ENCODE data around the gene DPP10.

- TF ChIP-seq CTCF (IDR thresholded peaks at IDR 0.05; ENCODE audit: borderline replicate concordance, extremely low read depth, low read length, poor library complexity, severe bottlenecking) (no peak), EZH2 (IDR thresholded peaks at IDR 0.05; ENCODE audit: borderline replicate concordance, low read depth, low read length, severe bottlenecking) (no peak)
These were observed 1038.3 kb downstream of the DPP10 start for GRCh38 chr2:115480741-115481140.

Measured in DND-41 (cell line).